Measurements from ENCODE around the gene IDE.
"Not testable (repeated sequence)": the region's sequence is repeated elsewhere in the genome, so short reads cannot be mapped to it uniquely, and the experiment has no call there.

IDE gene

GRCh38 chr10:92593619-92594588 lies 20.0 kb upstream of the IDE start:
- TF ChIP-seq, protein P1, sequence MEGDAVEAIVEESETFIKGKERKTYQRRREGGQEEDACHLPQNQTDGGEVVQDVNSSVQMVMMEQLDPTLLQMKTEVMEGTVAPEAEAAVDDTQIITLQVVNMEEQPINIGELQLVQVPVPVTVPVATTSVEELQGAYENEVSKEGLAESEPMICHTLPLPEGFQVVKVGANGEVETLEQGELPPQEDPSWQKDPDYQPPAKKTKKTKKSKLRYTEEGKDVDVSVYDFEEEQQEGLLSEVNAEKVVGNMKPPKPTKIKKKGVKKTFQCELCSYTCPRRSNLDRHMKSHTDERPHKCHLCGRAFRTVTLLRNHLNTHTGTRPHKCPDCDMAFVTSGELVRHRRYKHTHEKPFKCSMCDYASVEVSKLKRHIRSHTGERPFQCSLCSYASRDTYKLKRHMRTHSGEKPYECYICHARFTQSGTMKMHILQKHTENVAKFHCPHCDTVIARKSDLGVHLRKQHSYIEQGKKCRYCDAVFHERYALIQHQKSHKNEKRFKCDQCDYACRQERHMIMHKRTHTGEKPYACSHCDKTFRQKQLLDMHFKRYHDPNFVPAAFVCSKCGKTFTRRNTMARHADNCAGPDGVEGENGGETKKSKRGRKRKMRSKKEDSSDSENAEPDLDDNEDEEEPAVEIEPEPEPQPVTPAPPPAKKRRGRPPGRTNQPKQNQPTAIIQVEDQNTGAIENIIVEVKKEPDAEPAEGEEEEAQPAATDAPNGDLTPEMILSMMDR (IDR thresholded peaks at IDR 0.05; ENCODE audit: low read depth, low read length, missing control alignments): no peak
- in situ Hi-C loops (cut with HindIII; ENCODE audit: low sequenced_read_pairs): no loop called here
- H3K4me3 ChIP-seq (ENCODE audit: low read depth, low read length): peak overlapping the region; percentile 79
- DNase-seq (ENCODE audit: low read depth): no peak

DNA sequence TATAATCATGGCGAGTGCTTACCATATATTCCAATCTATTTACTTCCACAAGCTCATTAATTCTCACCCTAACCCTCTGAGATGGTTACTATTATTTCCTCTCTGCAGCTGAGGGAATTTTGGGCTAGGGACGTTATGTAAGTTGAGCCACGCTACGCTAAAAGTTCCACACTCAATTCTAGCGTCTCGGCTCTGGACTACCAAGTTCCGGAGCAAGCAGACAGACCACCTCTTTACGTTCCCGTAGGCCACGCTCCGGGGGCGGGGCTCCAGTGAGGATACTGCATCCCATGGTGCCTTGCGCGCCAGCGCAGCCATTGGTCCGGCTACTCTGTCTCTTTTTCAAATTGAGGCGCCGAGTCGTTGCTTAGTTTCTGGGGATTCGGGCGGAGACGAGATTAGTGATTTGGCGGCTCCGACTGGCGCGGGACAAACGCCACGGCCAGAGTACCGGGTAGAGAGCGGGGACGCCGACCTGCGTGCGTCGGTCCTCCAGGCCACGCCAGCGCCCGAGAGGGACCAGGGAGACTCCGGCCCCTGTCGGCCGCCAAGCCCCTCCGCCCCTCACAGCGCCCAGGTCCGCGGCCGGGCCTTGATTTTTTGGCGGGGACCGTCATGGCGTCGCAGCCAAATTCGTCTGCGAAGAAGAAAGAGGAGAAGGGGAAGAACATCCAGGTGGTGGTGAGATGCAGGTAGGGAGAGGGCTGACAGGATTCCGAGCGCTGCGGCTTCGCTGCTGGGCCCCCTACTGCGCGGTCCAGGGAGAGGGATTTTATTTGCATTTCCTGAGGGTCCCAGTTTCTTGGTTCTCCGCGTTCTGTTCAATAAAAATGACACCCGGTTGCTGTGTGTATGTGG lies 19.1 kb upstream of the IDE start, which contains the start of gene KIF11:
Gene KIF11 (plus strand): TSS at position 370 of the 858 bp plus-strand sequence. CDS start 246 bp downstream, at position 616.
- H3K4me3 ChIP-seq (ENCODE audit: low read depth, low read length): peak within 1 kb of the TSS; percentile 79
- TF ChIP-seq, protein P1 (IDR thresholded peaks at IDR 0.05; ENCODE audit: low read depth, low read length, missing control alignments): no peak
- in situ Hi-C loops (cut with HindIII; ENCODE audit: low sequenced_read_pairs): no loop called here
- peak; percentile 93 for DNase-seq (ENCODE audit: low read depth)

GRCh38 chr10:92591550-92592022 lies 17.7 kb upstream of the IDE start:
- peak; percentile 74 for DNase-seq (ENCODE audit: low read depth)
- TF ChIP-seq, protein P1 (IDR thresholded peaks at IDR 0.05; ENCODE audit: low read depth, low read length, missing control alignments): no peak
- peak overlapping the region; percentile 79 for H3K4me3 ChIP-seq (ENCODE audit: low read depth, low read length)
- in situ Hi-C loops (cut with HindIII; ENCODE audit: low sequenced_read_pairs): no loop called here

DNA sequence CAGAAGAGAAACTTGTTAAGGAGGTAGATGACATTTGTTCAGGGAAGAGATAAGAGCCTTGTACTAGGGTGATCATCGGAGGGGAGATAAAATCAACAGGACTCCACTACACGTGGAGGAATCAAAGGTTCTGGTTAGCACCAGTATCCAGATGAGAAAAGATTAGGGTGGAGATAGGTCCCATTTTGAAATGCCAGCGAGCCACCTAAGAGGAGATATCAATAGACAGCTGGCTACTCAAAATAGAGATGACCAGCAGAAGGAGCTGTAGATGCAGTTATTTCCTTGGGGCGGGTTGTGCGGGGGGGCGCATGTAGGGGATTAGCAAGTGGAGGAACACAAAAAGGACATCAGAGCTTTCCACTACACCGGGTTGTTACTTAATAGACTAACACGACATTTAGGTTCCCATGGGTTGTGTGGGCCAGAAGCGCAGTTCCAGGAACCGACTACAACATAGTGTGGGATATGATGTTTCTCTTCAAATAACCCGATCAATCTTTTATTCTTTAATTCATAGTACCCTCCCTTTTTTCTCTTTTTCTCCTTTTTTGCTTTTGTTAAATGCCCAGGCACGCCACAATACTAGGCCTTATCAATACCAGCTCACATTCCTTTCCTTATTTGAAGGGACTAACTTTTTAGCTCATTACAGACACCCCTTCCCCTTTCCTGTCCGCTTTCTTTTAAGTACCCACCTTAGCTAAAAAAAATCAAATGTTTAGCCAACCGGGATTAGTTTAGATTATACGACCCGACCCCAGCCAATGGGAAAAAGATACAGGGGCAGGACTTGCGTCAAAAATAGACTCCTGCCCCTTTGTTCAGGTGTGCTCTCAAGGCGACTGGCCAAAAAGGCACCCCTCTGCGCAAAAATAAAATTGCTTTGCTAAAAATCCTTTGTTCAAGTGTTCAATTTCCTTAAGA lies 17.0 kb upstream of the IDE start:
- no peak for DNase-seq (ENCODE audit: low read depth)
- peak overlapping the region; percentile 79 for H3K4me3 ChIP-seq (ENCODE audit: low read depth, low read length)
- in situ Hi-C loops (cut with HindIII; ENCODE audit: low sequenced_read_pairs): no loop called here
- TF ChIP-seq, protein P1 (IDR thresholded peaks at IDR 0.05; ENCODE audit: low read depth, low read length, missing control alignments): no peak

GRCh38 chr10:92582347-92582746 lies 8.5 kb upstream of the IDE start:
- in situ Hi-C loops (cut with HindIII; ENCODE audit: low sequenced_read_pairs); DNase-seq (ENCODE audit: low read depth); H3K4me3 ChIP-seq (ENCODE audit: low read depth, low read length): not testable (repeated sequence)

- no peak overlapping the region for H3K4me3 ChIP-seq (ENCODE audit: low read depth, low read length)
- TF ChIP-seq, protein P1 (IDR thresholded peaks at IDR 0.05; ENCODE audit: low read depth, low read length, missing control alignments): no peak
- no peak for DNase-seq (ENCODE audit: low read depth)
- in situ Hi-C loops (cut with HindIII; ENCODE audit: low sequenced_read_pairs): no loop called here
These were observed 2.1 kb upstream of the IDE start for GRCh38 chr10:92575961-92576360.

All from astrocyte of the cerebellum (primary cell).